NCI-H1436 (cell line): ENCODE measurements around the gene RAB6B.
A peak's percentile ranks its signal among the peaks of the same experiment; 100 is the strongest.
"Not testable (repeated sequence)": the region's sequence is repeated elsewhere in the genome, so short reads cannot be mapped to it uniquely, and the experiment has no call there.

Source experiments
- DNase-seq: peaks from one replicate; lab custom pipeline; 2025; lab: John Stamatoyannopoulos, UW

The RAB6B gene

DNA sequence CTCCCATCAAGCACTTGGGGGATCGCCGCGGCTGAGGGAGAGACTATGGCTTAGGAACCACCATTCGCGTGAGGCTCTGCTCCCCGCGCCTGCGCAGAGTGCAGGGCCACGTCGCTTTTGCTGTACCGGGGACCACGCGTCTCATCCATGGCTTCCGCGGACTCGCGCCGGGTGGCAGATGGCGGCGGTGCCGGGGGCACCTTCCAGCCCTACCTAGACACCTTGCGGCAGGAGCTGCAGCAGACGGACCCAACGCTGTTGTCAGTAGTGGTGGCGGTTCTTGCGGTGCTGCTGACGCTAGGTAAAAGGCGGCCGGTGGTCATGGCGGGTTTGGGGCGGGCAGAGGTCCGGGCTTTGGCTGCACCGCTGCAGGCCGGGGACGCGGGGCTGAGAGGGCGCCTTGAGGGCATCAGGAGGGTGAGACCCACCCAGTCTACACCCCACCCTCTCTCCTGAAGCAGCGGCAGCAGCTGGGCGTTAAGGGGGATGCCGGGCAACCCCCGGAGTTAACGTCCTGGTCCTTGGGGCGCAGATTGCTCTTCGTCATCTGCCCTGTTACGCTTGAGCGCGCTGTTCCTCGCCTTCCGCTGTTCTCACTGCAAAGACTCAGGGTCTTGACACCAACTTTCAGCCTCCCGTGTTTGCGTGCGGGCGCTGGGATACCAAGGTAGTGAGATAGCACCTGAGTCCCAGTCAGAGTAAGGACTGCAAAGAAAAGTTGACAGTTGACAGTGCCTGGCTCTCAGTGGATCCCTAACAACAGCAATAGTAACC is 89.8 kb downstream of the RAB6B start, which contains the start of gene SRPRB:
TSS of gene SRPRB (plus strand) at position 114 of the 774 bp plus-strand sequence. CDS start at position 148, 34 bp downstream.
- peak; percentile 95 for DNase-seq

DNA sequence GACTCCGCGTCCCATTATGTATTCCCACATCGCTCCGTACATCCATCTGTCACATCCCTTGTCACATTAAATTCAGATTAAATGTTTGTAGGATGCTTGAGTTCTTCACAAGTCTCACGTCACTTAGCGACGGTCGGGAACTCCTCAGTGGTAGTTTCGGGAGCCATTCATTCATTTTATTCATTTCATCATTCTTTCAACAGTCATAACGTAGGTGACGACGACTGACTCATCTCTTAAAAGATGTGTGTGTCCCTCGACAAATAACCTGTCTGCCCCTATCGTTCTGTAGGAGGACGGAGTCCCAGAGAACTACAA is 90.3 kb downstream of the RAB6B start:
- DNase-seq: no peak

DNA sequence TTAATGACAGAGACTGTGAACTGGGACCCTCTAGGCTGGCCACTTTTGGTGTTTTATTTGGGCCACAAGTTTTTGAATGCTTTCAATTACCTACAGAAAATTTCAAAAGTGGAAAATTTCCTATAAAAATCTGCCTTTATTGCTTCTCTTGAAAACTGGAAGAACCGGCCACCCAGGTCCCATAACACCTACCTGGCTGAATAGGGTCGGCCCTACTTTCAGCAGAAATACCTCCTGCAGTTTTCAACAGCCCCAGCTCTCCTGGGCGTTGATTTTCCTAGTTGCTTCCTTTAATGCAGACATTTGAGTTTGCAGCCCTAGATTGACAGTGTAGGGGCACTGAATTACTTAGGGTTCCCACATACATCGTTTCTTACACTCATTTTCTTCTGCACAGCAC is 90.8 kb downstream of the RAB6B start:
- DNase-seq: no peak

DNA sequence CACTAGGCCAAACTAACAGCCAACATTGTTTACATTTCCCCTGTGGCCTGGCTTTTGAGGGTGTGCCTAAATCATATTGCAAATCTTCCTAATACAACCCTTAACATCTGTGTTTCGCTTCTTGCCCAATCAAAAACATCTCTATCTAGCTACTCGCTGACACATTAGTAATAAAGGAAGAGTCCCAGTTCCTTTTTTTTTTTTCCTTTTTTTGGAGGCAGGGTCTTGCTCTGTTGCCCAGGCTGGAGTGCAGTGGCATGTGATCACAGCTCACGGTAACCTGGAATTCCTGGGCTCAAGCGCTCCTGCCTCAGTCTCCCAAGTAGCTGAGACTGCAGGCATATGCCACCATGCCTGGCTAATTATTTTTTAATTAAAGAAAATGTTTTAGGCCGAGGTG is 92.2 kb downstream of the RAB6B start:
- DNase-seq: no peak

DNA sequence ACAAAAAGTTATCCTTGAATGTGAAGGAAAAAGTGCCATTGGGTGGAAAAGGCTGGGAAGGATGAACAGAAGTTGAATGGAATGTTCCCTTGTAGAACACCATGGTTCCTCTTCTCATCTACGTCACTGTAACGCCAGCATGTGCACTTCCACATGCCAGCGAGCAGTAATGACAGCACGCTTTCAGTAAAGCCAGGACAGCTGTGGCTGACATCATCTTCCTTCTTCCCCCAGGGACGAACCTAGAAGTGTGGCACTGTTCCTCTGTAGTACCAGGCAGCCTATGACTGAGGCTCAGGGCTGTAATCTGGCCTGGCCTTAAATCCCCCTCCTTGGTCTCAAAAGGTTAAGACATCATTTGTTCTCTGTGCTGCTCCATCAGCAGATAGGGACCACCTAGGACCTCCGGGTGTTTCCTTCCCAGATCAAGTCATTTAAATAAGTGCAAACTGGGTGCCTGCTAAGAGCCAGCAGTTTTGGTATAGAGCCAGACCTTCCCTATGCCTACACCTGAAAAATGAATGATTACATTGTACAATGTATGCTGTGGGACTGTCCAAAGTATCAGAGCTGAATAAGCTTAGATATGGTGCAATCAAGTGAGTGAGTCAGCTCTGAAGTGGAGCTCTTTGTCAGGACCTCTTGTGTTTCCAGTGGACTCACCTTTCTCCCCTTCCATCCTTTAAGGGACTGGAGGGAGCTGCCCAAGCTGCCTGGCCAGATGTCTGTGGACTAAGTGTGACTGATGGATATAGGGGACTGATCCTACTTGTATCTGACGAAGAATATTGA is 95.7 kb downstream of the RAB6B start:
- DNase-seq: no peak

DNA sequence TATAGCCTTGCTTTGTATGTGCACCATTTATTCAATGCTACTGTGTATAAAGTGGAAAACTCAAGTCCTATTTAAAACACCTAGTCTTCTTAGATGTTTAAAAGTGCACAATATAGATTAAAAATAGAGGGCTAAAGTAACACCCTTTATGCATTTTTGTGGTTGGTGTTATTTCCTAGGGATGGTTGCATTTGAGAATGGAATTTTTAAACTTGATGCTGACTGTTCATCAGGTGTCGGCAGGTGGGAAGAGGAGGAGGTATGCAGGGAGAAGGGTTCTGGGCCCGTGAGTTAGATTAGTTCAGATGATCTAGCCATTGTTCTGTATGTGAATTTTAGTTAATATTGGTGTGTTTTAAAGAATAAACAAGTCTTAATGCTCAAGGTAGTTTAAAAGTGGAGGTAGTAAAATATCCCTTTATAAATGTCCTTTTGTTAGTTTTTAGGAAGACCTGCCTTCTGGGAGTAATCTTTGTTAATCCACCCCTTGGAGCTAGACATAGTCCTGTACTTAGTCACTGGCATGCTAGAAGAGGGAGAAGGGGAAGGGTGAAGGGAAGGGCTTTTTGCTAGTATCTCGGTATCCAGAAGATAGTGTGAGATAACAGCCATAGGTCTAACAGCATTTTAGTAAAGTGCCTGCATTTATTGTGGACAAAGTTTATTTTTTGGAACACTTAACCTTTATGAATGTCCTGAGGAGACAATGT is 98.1 kb downstream of the RAB6B start:
- no peak for DNase-seq

DNA sequence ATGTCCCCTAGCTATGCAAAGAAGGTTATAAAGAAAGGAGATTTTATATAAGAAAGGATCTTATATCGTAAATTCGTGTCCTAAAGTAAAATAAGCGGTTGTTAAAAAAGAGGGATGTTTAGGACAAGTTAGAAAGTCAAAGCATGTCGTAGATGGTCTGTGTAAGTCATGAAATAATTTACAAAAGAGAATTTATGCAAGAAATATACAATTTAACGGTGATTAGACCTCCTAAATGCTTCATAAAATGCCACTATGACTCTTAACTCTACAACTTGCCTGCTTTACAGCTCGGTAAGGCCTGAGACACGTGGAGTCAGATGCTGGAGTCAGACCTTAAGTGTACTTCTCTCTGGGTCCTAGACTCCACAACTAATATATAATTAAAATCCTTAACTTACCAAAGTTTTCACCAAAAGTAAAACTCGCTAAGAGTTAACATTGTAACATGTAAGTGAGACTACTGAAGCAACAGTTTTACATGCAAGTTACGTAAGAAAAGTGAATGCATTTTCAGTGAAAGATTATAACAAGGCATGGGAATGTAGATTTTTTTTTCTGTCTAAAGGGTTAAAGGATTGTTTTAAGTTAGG is 103.4 kb downstream of the RAB6B start:
- DNase-seq: no peak

DNA sequence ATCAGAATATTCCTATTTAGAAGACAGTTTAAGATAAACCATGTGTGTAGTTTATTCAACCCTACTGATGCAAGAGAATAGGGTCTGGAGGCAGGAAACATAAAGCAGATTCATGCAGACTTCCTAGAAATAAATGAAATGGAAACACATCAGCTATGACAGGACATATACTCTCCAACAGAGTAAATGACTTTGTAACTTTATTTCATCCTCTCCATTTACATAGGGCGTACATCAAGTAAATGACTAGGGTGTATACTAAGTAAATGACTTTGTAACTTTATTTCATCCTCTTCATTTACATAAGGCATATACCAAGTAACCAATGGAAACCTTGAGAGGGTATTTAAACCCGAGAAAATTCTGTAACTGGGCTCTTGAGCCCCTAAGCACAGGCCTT is 107.7 kb downstream of the RAB6B start:
- no peak for DNase-seq

DNA sequence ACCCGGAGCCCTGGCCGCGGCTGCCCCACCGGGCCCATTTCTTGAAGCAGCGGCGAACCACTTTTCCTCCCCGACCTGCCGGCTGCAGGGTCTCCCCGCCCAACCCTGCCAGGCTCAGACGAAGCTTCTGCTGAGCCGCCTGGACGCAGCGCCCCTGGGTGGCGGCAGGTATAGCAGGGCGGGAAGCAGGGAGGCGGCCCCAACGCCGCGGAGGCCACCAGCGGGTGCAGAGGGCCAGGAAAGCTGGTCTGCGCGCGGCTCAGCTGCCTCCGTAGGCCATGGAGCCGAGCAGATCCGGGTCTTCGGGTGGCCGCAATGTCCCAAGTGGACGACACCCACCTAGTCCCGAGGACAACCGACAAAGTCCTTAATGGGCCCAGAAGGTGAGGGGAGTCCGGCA is 111.9 kb downstream of the RAB6B start:
- no peak for DNase-seq

DNA sequence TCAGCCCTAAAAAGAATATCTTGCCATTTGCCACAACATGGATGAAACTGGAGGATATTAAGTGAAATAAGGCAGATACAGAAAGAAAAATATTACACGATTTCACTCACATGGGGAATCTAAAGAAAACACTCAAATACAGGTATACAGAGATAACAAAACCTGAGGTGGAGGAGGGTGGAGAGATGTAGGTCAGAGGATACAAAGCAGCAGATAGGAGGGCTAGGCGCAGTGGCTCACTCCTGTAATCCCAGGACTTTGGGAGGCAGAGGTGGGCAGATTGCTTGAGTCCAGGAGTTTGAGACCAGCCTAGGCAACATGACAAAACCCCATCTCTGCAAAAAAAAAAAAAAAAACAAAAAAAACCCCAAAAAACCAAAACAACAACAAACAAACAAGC is 113.2 kb downstream of the RAB6B start:
- DNase-seq: no peak

DNA sequence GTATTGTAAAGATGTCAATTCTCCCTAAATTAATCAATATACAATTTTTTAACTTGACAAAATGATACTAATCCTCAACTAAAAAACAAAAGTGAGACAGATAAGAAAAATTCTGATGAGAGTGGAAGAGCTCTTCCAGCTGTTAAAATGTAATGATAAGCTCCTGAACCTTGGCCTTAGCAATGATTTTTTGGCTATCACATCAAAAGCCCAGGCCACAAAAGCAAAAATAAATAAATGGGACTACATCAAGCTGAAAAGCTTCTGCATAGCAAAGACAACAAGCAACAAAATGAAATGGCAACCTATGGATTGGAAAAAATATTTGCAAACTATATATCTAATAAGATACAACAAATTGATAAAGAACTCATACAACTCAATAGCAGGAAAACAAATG is 114.1 kb downstream of the RAB6B start:
- no peak for DNase-seq

DNA sequence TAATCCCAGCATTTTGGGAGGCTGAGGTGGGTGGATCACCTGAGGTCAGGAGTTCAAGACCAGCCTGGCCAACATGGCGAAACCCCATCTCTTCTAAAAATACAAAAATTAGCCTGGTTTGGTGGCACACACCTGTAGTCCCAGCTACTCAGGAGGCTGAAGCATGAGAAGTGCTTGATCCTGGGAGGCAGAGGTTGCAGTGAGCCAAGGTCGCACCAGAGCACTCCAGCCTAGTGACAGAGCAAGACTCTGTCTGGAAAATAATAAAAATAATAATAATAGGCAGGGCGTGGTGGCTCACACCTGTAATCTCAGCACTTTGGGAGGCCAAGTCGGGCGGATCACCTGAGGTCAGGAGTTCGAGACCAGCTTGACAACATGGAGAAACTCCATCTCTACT is 114.9 kb downstream of the RAB6B start:
- DNase-seq: not testable (repeated sequence)

DNA sequence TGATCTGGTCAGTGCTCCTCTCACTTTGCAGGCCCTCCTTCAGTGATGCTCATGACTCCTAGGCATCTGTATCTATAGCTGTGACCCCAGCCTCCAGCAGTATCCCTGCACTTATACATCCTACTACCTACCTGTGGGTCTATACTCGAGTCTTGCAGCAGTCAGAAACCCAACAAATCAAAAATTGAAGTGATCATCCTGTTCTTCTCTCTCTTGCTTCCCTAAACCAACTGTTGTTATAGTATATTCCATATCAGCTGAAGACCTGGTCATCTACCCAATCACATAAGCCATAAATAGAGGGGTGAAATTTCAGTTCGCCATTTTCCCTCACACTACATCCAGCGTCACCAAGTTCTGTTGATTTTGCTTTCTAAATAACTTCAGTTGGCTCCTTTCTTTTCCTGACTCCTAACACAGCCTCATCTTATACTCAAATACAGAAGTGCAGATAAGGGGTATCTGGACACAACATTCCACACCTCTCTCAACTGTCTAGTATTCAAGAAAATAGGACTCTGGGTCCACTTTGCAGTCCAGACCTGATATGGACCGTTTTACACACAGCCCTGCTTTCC is 116.0 kb downstream of the RAB6B start:
- DNase-seq: no peak

DNA sequence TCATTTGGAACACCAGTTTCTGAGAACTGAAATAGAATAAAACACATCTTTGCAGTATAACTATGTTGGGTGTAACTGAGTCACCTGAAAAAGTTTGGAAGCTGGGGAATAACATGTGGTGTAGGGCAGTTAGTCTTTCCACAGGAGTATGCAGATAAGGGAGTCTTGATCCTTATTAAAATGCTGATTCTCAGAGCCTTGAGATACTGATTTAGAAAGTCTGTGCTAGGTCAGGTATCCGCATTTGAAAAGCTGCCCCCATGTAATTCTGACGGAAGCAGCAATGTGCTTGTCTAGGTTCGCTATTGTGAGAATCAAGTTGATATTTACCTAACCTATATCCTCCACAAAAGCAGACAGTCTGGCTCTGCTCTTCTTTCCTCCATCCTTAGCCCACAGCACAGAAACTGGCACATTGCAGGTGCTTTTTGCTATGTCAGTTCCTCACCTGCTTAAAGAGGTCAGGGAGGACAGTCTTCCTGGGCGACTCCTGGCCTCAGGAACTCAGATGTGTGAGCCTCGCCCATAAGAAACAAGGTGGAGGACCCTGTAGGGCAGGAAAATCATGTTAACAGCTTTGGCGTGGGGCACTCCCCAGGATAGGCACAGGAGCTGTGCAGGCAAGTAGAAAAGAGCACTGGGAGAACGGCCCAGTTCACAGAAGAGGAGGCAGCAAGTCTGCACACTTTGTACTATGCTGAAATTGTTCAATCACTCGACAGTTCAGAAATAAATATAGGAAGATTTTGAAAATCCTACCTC is 117.7 kb downstream of the RAB6B start:
- DNase-seq: no peak

DNA sequence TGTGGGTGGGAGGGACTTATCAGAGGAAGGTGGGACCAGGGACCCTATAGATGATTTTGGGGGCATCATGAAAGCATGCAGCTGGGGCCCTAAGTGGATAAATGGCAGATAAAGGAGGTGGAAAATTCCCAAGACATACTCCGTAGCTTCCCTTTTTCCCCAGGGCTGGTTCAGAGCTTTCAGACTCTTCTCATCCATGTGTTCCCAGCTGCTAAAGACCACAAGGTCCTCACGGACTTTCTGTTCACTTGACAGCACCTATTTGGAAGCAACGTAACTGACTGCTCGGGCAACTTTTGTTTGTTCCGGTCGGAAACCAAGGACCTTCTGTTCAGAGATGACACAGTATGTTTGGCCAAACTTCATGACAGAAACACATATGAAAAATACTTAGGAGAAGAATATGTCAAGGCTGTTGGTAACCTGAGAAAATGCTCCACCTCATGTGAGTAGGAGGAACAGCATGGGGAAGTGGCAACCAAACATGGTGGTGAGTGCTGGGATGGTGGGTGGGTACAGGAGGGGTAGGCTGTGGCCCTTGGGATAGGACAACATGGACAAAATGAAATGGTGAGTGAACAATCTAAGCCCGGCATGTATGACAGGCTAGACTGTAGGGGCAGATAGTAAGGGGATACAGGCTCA is 118.8 kb downstream of the RAB6B start:
- no peak for DNase-seq

DNA sequence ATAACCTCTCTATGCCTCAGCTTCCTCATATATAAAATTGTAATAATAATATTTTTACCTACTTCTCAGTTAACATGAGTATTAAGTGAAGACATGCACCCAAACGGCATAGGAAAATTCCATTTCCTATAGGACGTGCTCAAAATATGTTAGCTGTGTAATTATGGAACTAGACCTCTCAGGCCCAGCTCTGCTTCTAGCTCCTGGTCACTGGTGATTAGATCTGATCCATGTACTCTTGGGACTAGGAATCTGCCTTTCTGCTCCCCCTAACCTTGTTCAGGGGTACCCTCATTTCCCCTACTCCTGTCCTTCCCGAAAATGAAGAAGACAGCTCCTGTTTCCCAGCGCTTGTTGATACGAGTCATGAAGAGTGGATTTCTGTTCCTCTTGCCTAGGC is 119.8 kb downstream of the RAB6B start:
- no peak for DNase-seq

DNA sequence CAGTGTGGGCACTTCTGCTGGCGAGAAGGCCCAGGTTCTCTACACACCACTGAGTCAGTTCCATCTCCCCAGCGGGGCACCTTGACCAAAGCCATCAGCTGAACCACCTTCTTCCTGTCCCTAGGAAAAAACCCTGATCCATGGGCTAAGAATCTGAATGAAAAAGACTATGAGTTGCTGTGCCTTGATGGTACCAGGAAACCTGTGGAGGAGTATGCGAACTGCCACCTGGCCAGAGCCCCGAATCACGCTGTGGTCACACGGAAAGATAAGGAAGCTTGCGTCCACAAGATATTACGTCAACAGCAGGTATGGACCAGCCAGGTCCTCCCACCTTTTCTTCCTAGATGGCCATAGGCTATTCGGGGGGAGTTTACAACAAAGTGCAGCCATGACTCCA is 120.4 kb downstream of the RAB6B start:
- no peak for DNase-seq
